SW 1271 (cell line): ENCODE data around the gene GDPD2.
A peak's percentile ranks its signal among the peaks of the same experiment; 100 is the strongest.

ENCODE experiments used
- DNase-seq, 2 experiments: peaks; one replicate each; lab custom pipeline; 2025; lab: John Stamatoyannopoulos, UW

GDPD2 gene

DNA sequence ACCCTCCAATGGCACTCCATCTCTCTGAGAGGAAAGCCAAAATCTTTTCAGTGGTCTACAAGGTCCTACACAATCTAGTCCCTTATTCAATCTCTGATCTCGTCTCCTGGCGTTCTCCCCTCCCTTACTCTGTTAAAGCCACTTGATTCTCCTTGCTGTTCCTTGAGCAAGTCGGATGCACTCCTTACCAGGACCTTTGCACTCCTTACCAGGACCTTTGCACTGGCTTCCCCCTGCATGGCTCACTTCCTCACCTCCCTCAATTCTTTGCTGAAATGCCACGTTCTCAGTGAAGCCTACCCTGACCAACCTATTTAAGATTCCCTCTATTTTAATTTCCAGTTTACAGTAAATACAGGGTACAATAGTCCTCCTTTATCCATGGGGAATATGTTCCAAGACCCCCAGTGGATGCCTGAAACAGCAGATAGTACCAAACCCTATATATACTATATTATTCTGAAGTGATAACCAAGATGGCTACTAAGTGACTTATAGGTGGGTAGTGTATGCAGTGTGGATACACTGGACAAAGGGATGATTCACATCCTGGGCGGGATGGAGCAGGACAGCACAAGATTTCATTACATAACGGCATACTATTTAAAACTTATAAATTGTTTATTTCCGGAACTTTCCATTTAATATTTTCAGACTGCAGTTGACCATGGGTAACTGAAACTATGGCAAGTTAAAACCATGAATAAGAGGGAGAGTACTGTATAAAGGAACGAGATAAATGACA is 15.0 kb downstream of the GDPD2 start:
- DNase-seq = no peak

GRCh38 chrX:70439016-70439415 is 15.9 kb downstream of the GDPD2 start:
- DNase-seq = no peak

- DNase-seq = no peak
These were observed 19.1 kb downstream of the GDPD2 start for GRCh38 chrX:70442224-70442623.

DNA sequence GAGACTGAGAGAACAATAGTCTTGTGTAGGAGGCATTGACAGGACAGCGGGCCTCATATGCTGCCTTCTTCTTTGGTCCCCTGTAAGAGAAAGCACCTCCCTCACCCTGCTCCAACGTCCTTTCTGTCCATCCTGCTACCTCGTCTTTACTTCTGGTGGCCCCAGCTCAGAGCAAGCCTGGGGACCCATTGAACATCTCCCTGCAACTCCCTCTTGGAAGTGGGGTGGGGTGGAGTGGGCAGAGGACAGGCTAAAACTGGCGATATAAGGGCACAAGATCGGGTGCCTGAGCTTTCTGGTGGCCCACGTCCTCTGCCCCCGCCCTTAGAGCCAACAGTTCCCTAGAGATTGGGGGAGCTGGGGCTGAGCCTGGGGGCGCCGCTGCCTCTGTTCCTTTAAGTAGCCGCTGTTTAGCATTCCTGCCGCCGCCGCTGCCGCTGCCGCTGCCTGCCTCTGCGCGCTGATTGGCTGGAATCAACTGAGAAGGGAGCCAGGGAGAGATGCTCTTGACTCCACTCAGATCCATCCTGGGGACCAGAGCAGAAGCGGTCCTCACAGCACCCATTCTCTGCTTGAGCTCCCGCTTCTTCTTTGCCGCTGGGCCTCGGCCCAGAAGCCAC is 21.3 kb downstream of the GDPD2 start, which contains the start of gene DLG3:
Gene DLG3, plus strand, starts transcription at position 510 of the 620 bp plus-strand sequence. CDS start 367 bp downstream, outside the sequence.
- DNase-seq = no peak

DNA sequence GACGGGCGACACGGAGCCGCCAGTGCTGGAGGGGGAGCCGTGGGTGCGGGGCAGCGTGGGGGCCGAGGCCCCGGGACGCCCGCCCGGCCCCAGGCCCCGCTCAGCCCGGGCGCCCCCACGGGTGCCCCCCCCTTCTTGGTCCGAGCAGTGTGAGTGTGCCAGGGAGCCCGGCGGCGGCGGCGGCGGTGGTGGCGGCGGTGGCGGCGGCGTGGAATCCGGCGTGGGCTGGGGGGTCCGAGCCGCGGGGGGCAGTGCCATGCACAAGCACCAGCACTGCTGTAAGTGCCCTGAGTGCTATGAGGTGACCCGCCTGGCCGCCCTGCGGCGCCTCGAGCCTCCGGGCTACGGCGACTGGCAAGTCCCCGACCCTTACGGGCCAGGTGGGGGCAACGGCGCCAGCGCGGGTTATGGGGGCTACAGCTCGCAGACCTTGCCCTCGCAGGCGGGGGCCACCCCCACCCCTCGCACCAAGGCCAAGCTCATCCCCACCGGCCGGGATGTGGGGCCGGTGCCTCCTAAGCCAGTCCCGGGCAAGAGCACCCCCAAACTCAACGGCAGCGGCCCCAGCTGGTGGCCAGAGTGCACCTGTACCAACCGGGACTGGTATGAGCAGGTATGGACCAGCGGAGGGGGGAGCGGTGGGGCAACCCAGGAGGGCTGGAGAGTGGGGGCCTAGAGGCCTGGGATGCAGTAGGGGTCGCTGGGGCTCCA is 22.0 kb downstream of the GDPD2 start:
- DNase-seq = no peak

- no peak for DNase-seq
These were observed 22.8 kb downstream of the GDPD2 start for GRCh38 chrX:70445951-70446350.

DNA sequence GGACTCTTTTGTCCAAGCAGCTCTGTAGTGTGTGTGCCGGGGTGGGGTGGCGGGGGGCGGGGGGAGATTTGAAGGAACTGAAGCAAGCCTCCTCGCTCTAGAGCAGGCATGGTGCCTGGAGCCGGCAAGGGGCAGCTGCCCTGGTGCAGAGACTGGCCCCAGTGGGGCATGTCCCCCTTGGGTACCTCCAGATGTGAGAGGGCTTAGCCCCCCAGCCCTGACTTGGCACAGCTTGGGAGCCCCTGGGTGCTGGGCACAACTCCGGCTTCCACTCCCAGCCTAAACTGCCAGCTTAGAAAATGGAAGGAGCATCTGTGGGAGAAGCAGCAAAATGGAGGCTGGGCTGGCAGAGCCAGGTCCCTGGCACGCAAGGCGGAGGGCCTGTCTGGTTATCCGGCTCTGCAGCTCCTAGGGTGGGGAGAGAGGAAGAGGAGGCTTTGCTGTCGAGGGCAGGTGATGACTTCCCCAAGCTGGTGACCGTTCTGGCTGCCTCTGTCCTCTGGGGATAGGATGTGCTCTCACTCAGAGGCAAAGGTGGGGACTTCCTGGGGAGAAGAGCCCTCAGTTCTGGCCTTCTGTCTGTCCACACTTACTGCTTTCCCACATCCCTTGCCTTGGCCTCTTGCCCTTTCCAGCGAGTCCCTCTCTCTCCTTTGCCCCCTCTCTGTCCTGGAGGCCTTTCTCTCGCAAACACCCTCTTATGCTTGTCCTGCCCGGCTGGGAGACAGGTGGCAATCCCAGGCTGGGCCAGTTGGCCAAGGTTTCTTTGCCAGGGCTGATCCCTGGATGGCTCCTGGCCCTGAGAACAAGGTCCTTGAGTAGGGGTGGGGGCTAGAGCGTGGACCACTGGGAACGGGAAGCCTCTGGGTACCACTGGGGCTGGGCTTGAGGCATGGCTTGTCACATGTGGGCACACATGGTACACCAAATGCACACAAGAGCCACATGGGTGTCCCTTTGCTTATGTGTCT is 23.6 kb downstream of the GDPD2 start:
- no peak for DNase-seq

GRCh38 chrX:70449457-70449966 is 26.4 kb downstream of the GDPD2 start:
- no peak for DNase-seq

GRCh38 chrX:70452143-70452733 is 29.1 kb downstream of the GDPD2 start:
- peak in 1 of 2 experiments; percentile 48 for DNase-seq

GRCh38 chrX:70453024-70453618 is 30.0 kb downstream of the GDPD2 start:
- no peak for DNase-seq

GRCh38 chrX:70454441-70455365 is 31.6 kb downstream of the GDPD2 start:
- peak; percentile 0 to 8 for DNase-seq

GRCh38 chrX:70455366-70456202 is 32.5 kb downstream of the GDPD2 start:
- DNase-seq = no peak

DNA sequence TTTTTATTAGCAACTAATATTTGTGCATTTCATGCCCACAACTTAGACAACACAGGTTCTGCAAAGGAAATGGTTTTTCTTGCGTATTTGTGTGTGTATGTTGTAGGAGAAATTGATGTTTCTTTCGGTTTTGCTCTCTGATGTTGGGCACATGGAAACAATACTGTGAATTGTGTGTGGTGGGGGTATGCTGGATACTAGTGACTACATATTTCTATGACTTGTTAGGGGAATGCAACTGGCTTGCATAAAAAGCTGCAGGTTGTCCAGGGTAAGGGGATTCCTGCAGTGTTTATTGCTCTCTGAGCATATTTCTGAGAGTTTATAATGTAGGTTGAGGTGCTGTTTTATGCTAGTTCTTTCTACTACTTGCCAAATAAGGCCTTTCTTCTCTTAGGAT is 33.1 kb downstream of the GDPD2 start:
- no peak for DNase-seq

DNA sequence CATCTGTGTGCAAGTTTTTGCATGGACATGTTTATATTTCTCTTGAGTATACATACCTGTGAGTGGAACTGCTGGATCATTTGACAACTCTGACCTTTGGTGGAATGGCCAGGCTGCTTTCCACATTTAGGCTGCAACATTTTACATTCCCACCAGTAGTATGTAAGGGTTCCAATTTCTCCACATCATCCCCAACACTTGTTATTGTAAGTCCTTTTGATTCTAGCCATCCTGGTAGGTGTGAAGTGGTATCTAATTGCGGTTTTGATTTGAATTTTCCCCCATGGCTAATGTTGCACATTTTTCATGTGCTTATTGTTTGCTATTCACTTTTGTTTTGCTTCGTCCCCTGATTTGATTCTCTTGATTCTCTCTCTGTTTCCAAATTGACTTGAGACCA is 37.9 kb downstream of the GDPD2 start:
- DNase-seq = no peak

DNA sequence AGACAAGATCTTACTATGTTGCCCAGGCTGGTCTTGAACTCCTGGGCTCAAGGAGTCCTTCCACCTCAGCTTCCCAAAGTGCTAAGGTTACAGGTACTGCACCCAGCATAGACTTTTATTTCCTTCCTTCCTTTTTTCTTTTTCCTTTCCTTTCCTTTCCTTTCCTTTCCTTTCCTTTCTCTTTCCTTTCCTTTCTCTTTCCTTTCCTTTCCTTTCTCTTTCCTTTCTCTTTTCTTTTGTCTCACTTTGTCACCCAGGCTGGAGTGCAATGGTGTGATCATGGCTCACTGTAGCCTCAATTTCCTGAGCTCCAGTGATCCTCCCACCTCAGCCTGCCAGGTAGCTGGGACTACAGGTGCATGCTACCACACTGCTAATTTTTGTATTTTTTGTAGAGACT is 40.9 kb downstream of the GDPD2 start:
- DNase-seq = no peak

GRCh38 chrX:70466968-70467367 is 43.9 kb downstream of the GDPD2 start:
- no peak for DNase-seq

DNA sequence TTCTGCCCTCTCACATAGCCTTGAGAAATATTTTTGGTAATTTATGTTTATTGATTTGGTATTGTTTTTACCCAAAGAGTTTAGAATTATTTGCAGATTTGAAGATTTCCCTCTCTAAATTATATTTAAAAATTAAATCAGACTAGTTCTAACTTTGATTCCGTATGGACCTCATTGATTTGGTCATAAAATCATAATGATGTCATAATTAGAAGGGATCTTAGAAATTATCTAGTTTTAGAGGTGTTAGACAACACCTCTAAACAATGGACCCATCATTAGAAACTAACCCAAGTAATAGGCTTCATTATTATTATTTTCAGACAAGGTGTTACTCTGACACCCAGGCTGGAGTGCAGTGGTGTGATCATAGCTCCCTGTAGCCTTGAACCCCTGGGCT is 45.6 kb downstream of the GDPD2 start:
- no peak for DNase-seq

- DNase-seq = no peak
These were observed 47.8 kb downstream of the GDPD2 start for GRCh38 chrX:70470850-70471289.
